NCI-H187 (cell line): ENCODE measurements around the gene LRRC8D.

Experiments used
- DNase-seq, 2 experiments: peaks; one replicate each; lab custom pipeline; 2025; lab: John Stamatoyannopoulos, UW

The LRRC8D gene

GRCh38 chr1:89807503-89807902, 13.3 kb upstream of the LRRC8D start:
- no peak for DNase-seq

DNA sequence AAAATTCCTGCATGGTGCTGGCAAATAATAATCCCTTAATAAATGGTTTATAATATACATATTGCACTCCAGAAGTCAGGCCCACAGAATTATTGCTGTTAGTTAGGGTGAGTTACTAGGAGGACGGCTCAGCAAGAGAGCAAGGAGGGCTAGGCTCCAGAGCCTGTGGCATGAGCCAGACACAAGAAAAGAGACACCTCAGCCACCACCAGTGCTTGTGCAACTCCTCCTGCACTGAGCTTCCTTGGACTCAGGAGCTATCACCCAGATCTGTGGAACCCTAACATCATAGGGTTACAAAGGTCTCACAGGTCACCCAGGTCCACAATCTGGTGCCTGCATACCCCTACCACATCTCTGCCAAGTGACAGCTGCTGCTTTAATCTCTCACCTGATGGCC, 12.8 kb upstream of the LRRC8D start:
- DNase-seq = no peak

- DNase-seq = no peak
Observed at GRCh38 chr1:89808441-89809117, 12.3 kb upstream of the LRRC8D start.

- no peak for DNase-seq
Observed at GRCh38 chr1:89809556-89809955, 11.3 kb upstream of the LRRC8D start.

- no peak for DNase-seq
Observed at GRCh38 chr1:89810302-89810701, 10.5 kb upstream of the LRRC8D start.

GRCh38 chr1:89810880-89811279, 10.0 kb upstream of the LRRC8D start:
- no peak for DNase-seq

- no peak for DNase-seq
Observed at GRCh38 chr1:89812992-89813391, 7.8 kb upstream of the LRRC8D start.

GRCh38 chr1:89815040-89815439, 5.8 kb upstream of the LRRC8D start:
- DNase-seq = no peak

DNA sequence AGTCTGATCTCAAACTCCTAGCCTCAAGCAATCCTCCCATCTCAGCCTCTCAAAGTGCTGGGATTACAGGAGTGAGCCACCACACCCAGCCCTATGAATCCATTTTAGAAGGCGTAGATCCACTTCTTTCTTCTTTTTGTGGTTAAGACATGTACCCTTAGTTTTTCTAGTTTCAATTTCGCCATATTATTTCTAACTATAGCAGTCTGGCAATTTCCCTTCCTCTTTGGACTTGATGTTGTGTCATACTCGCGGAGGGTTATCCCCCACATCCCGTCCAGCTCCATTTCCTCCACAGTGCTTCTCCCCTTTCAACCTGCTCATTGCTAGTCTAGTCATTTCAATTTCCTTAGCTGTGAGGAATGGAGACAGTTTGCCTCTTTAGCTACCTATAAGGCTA, 5.2 kb upstream of the LRRC8D start:
- DNase-seq = no peak

GRCh38 chr1:89816366-89816765, 4.5 kb upstream of the LRRC8D start:
- no peak for DNase-seq

DNA sequence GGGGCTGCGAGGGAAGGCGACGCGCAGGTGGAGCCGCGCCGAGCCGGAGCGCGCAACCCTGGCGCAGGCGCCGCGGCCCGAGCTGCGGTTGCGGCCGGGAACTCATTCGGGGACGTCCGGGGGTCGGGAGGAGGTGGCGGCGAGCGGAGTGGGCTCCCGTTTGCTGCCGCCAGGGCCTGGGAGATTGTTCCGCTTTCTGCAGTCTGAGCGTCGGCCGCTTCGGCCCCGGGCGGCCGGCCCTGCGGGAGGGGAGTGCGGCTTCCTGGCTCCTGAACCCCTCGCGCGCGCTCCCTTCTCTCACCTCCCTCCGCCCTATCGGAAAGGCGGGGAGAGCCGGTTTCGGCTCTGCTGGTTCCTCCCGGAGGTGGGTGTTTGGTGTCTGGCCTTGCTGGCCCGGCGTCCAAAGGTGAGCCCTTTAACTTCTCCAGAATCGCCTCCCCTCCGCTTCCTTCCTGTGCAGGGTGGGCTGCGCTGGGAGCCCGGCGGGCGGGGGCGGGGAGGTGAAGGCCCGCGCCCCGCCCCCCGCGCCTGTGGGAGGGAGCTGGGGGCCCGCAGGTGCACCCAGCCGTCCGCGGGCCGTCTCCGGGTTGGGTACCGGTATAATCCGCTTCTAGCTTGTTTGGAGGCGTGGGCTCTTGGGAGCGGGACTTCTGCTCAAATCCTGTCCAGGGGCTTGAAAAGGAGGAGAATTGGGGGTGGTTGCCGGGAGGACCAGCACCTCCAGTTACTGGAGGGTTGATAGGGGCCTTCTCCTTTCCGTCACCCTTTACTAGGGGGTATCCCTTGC, 683 bp downstream of the LRRC8D start:
- DNase-seq = peak in 1 of 2 experiments; percentile 45

GRCh38 chr1:89822109-89822962, 1.5 kb downstream of the LRRC8D start:
- DNase-seq = no peak

- no peak for DNase-seq
Observed at GRCh38 chr1:89822999-89823628, 2.3 kb downstream of the LRRC8D start.

- DNase-seq = no peak
Observed at GRCh38 chr1:89823679-89824292, 3.0 kb downstream of the LRRC8D start.

DNA sequence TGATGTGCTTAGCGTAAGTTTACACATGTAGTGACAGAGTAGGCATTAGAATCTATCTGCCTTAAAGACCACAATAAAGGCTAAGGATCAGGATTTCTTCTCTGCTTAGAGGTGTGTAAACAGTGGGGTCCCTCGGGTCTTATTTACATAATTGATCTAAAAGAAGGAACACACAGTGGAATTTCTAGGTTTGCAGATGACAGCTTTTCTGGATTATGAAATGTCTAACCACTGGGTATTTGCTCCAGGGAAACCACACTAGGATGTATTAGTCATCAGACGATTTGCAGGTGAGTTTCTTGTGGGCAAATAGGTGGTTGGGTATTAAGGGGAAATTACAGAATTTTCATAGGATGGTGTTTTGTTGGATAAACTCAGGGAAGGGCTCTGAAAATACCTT, 5.8 kb downstream of the LRRC8D start:
- no peak for DNase-seq

- DNase-seq = no peak
Observed at GRCh38 chr1:89827330-89827729, 6.5 kb downstream of the LRRC8D start.

DNA sequence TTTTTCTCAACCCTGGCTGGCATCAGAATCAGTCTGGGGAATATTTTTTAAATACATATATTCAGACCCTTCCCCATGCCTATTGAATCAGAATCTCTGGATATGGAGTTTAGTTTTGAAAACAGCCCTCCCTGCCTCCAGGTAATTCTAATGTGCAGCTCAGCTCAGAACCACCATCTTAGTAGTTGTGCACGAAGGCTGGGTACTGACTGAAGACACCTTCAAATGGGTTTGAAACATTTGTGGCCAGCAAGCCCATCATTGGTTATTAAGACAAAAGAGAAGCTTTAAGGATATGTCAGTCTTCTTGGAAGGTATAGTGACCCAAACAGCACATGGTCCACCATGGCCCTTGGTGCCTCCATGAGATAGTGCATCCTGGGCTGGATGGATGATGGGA, 7.1 kb downstream of the LRRC8D start:
- DNase-seq = no peak

- no peak for DNase-seq
Observed at GRCh38 chr1:89829186-89829585, 8.4 kb downstream of the LRRC8D start.

GRCh38 chr1:89831462-89832120, 10.8 kb downstream of the LRRC8D start:
- DNase-seq = no peak

GRCh38 chr1:89832496-89833127, 11.8 kb downstream of the LRRC8D start:
- DNase-seq = no peak
